Prostate gland (tissue), 2 donors: ENCODE data around the gene GRAMD1C.

Experiments
- POLR2A ChIP-seq: fragments of 450-650 bp; IDR thresholded peaks from one replicate; pipeline ENCODE4 v1.6.1; 2016; ENCODE audit warnings: antibody characterized with exemption, mild to moderate bottlenecking
- TF ChIP-seq, protein P1 (sequence below), 4 experiments: fragments of 200-600 bp in 2 of 4; fragments of 450-650 bp in 2 of 4; sonication (generic) in 2 of 4; IDR thresholded peaks; 1 replicate in 3 of 4; 2 replicates in 1 of 4; pipeline ENCODE4 v1.5.1; 2016 to 2019; ENCODE audit warnings: antibody characterized with exemption in 4 of 4, mild to moderate bottlenecking in 2 of 4, moderate library complexity in 2 of 4

DNA sequence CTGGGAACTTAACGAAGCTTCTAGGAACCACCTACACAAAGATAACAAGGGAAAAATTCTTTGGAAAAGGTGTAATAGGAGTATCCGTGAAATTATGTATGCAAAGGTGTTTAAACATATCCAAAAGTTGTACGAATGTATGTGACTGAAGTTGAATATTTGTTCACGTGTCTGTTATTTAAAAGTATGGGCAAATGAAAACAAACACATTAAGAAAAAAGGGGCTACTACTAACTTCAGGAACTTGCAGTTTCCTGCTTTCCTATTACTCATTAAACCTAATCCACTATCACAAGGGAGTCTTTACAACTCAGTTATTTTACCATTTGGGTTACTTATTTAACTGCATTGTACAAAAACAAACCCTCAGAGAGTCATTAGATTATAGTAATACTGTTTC lies 33.9 kb upstream of the GRAMD1C start:
- TF ChIP-seq, protein P1, sequence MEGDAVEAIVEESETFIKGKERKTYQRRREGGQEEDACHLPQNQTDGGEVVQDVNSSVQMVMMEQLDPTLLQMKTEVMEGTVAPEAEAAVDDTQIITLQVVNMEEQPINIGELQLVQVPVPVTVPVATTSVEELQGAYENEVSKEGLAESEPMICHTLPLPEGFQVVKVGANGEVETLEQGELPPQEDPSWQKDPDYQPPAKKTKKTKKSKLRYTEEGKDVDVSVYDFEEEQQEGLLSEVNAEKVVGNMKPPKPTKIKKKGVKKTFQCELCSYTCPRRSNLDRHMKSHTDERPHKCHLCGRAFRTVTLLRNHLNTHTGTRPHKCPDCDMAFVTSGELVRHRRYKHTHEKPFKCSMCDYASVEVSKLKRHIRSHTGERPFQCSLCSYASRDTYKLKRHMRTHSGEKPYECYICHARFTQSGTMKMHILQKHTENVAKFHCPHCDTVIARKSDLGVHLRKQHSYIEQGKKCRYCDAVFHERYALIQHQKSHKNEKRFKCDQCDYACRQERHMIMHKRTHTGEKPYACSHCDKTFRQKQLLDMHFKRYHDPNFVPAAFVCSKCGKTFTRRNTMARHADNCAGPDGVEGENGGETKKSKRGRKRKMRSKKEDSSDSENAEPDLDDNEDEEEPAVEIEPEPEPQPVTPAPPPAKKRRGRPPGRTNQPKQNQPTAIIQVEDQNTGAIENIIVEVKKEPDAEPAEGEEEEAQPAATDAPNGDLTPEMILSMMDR (IDR thresholded peaks at IDR 0.05), result no peak
- TF ChIP-seq POLR2A, result no peak
